Endothelial cell of umbilical vein (primary cell): ENCODE measurements around the gene ENDOG. TPM values are rescaled to one million over a fixed set of nuclear protein-coding genes. Genes with fewer than 3 reads are reported as not detected.

Experiments
- BruUV-seq: library from RNA; stranded (reverse); fragments of 400-500 nt; replicated peaks from 2 replicates; lab custom pipeline; 2021; lab: Mats Ljungman, UMichigan
- CTCF ChIA-PET: fragments of 300-600, 350-600 bp; sonication (Branson Sonifier 250); formaldehyde crosslinking; loops from one replicate; lab custom pipeline; 2021; ENCODE audit warnings: antibody characterized with exemption, inconsistent platforms; lab: Charles Lee
- POLR2A ChIA-PET: fragments of 300-600, 350-600 bp; sonication (Branson Sonifier 250); formaldehyde crosslinking; loops from one replicate; lab custom pipeline; 2021; ENCODE audit warnings: antibody characterized with exemption, inconsistent platforms; lab: Charles Lee
- DNase-seq: peaks from one replicate; pipeline ENCODE4 v3.0.0-alpha.2; 2011; ENCODE audit warnings: low read depth, low spot score
- FAIRE-seq: peaks from 2 replicates; lab custom pipeline; 2011; peaks lifted over from hg19 to GRCh38; lab: Jason Lieb, UNC
- H2AFZ ChIP-seq: 2 replicates; pipeline ENCODE4 v1.6.0; 2012; ENCODE audit warnings: low read depth, low read length, control low read depth, inconsistent platforms
- H3K27ac ChIP-seq: 2 replicates; pipeline ENCODE4 v1.5.1; 2011; ENCODE audit warnings: low read depth, mild to moderate bottlenecking, control low read depth, low read length, moderate library complexity; ENCODE audit not compliant: insufficient read depth
- H3K27me3 ChIP-seq, 2 experiments: 2 replicates each; pipeline versions ENCODE4 v1.6.0 to v1.6.1; 2011; ENCODE audit warnings: low read length in 2 of 2, mixed read lengths in 1 of 2; ENCODE audit not compliant: control insufficient read depth in 2 of 2, insufficient read depth in 2 of 2
- H3K36me3 ChIP-seq, 2 experiments: 2 replicates in 1 of 2; 3 replicates in 1 of 2; pipeline ENCODE4 v1.5.1; 2011; ENCODE audit warnings: low read length in 2 of 2, mild to moderate bottlenecking in 1 of 2, moderate library complexity in 1 of 2; ENCODE audit not compliant: control insufficient read depth in 2 of 2, insufficient read depth in 2 of 2; ENCODE audit errors: extremely low read depth in 1 of 2
- H3K4me1 ChIP-seq: 3 replicates; pipeline ENCODE4 v1.5.1; 2011; ENCODE audit warnings: mild to moderate bottlenecking, low read length; ENCODE audit not compliant: control insufficient read depth, insufficient read depth; ENCODE audit errors: extremely low read depth
- H3K4me2 ChIP-seq: 2 replicates; pipeline ENCODE4 v1.6.1; 2011; ENCODE audit warnings: low read length, control low read depth, mixed read lengths; ENCODE audit not compliant: insufficient read depth
- H3K4me3 ChIP-seq, 3 experiments: fragments of 200-600 bp in 1 of 3; sonication (generic), shearing (Covaris generic) in 1 of 3; replicated peaks in 1 of 3; 2 replicates each; pipeline ENCODE4 v1.5.1; 2011 to 2016; ENCODE audit warnings: control low read depth in 3 of 3, low read length in 3 of 3, mild to moderate bottlenecking in 2 of 3, inconsistent platforms in 1 of 3, low read depth in 1 of 3, moderate library complexity in 1 of 3; ENCODE audit not compliant: insufficient read depth in 1 of 3
- H3K79me2 ChIP-seq: 2 replicates; pipeline ENCODE4 v1.6.0; 2012; ENCODE audit warnings: low read length, inconsistent platforms; ENCODE audit not compliant: control insufficient read depth, insufficient read depth
- H3K9ac ChIP-seq: replicated peaks from 2 replicates; pipeline ENCODE3; 2011; ENCODE audit warnings: low read length, control low read depth; ENCODE audit not compliant: insufficient read depth; ENCODE audit errors: extremely low read depth
- H3K9me1 ChIP-seq: replicated peaks from 3 replicates; pipeline ENCODE4 v1.6.0; 2011; ENCODE audit warnings: mild to moderate bottlenecking, low read length; ENCODE audit not compliant: control insufficient read depth, insufficient read depth; ENCODE audit errors: extremely low read depth
- H3K9me3 ChIP-seq: replicated peaks from 2 replicates; pipeline ENCODE4 v1.5.1; 2012; ENCODE audit warnings: low read length, inconsistent platforms; ENCODE audit not compliant: control insufficient read depth, insufficient read depth
- H4K20me1 ChIP-seq: replicated peaks from 2 replicates; pipeline ENCODE3; 2011; ENCODE audit warnings: mild to moderate bottlenecking, low read length; ENCODE audit not compliant: control insufficient read depth, insufficient read depth; ENCODE audit errors: extremely low read depth
- CTCF ChIP-seq, 2 donors: IDR thresholded peaks; 1 replicate in 1 of 2; 2 replicates in 1 of 2; pipeline ENCODE4 v1.5.1; 2011; ENCODE audit warnings: low read length in 2 of 2, mild to moderate bottlenecking in 2 of 2, moderate library complexity in 2 of 2, control low read depth in 1 of 2, inconsistent platforms in 1 of 2, low read depth in 1 of 2; ENCODE audit not compliant: insufficient read depth in 1 of 2; ENCODE audit errors: extremely low read depth in 1 of 2
- EZH2 ChIP-seq: IDR thresholded peaks from 2 replicates; pipeline ENCODE4 v1.6.1; 2012; ENCODE audit warnings: borderline replicate concordance, low read depth, mild to moderate bottlenecking, moderate library complexity, low read length, inconsistent platforms; ENCODE audit not compliant: severe bottlenecking
- FOS ChIP-seq: IDR thresholded peaks from 2 replicates; pipeline ENCODE4 v1.6.1; 2011; ENCODE audit warnings: mild to moderate bottlenecking, low read length, moderate library complexity, borderline replicate concordance; ENCODE audit not compliant: insufficient read depth
- GATA2 ChIP-seq: IDR thresholded peaks from 2 replicates; pipeline ENCODE4 v1.7.0; 2011; ENCODE audit warnings: low read depth, mild to moderate bottlenecking, moderate library complexity, mixed read lengths, low read length; ENCODE audit not compliant: insufficient read length, insufficient read depth
- JUN ChIP-seq: IDR thresholded peaks from 2 replicates; pipeline ENCODE4 v1.6.1; 2011; ENCODE audit warnings: borderline replicate concordance, low read depth; ENCODE audit not compliant: insufficient read length, insufficient read depth
- MAX ChIP-seq: IDR thresholded peaks from 2 replicates; pipeline ENCODE4 v1.6.1; 2011; ENCODE audit not compliant: insufficient read depth, insufficient read length
- MYC ChIP-seq: IDR thresholded peaks from one replicate; pipeline ENCODE4 v1.6.1; 2011; ENCODE audit warnings: mild to moderate bottlenecking, low read depth, low read length
- POLR2A ChIP-seq: IDR thresholded peaks from 2 replicates; pipeline ENCODE4 v1.6.1; 2012; ENCODE audit warnings: low read depth, mild to moderate bottlenecking, control low read depth, low read length
- POLR2AphosphoS5 ChIP-seq: IDR thresholded peaks from 2 replicates; pipeline ENCODE4 v1.6.1; 2012; ENCODE audit warnings: low read depth, mild to moderate bottlenecking, control low read depth, low read length, moderate library complexity; ENCODE audit not compliant: insufficient read depth
- dilution Hi-C: fragments of 300-500 bp; cut with MboI; formaldehyde crosslinking; loops from one replicate; pipeline ENCODE4 v1.15.0; 2019; ENCODE audit warnings: low sequenced_read_pairs; ENCODE audit not compliant: extremely low pct_ligation_motif_present
- intact Hi-C: fragments of 100-400 bp; cut with micrococcal nuclease; formaldehyde crosslinking; loops from one replicate; pipeline ENCODE4 v1.10.0; 2022
- polyA plus RNA-seq, 4 experiments: library from polyadenylated mRNA; depleted of rRNA in 3 of 4; stranded (reverse) in 3 of 4; unstranded in 1 of 4; fragments of >200 nt; gene quantifications; 2 replicates each; pipeline versions ENCODE4 v1.2.1 to v1.2.3, GENCODE V29; 2011 to 2012; ENCODE audit warnings: missing spikeins in 1 of 4
- total RNA-seq: library from RNA; stranded (reverse); gene quantifications from 2 replicates; pipeline ENCODE4 v1.2.3, GENCODE V29; 2021

The ENDOG gene
- total and polyA plus RNA-seq, 2 donors (not counting 3 experiments of a cell fraction or from before 2014, with no cell fraction given): 18.0 to 21.1 TPM

GRCh38 chr9:128835246-128836210 is 17.2 kb downstream of the ENDOG start:
- no peak overlapping the region for H3K9ac ChIP-seq
- no peak overlapping the region for H3K4me3 ChIP-seq
- intact Hi-C loops (no loop called here), dilution Hi-C loops (no loop called here)
- no peaks in the 10 kb centered on the region for H3K79me2 ChIP-seq
- no peaks in the 10 kb centered on the region for H3K27me3 ChIP-seq
- H3K4me2 ChIP-seq: no peak overlapping the region
- no peaks in the 10 kb centered on the region for H3K9me1 ChIP-seq
- H4K20me1 ChIP-seq: no peaks in the 10 kb centered on the region
- no peaks in the 10 kb centered on the region for H3K9me3 ChIP-seq
- FAIRE-seq: no peak
- H3K4me1 ChIP-seq: no peaks in the 10 kb centered on the region
- DNase-seq: no peak
- no peak overlapping the region for H3K27ac ChIP-seq
- CTCF ChIA-PET: no interaction called here
- H2AFZ ChIP-seq: no peak overlapping the region
- TF ChIP-seq GATA2 (no peak), POLR2AphosphoS5 (no peak), MYC (no peak), CTCF (IDR thresholded peaks at IDR 0.05; ENCODE audit: extremely low read depth in 1 of 2, insufficient read depth in 1 of 2, low read depth in 1 of 2, low read length in 2 of 2) (no peak), EZH2 (no peak), JUN (no peak), MAX (no peak), POLR2A (no peak), FOS (no peak)
- no TSS peak for BruUV-seq
- no peaks in the 10 kb centered on the region for H3K36me3 ChIP-seq
- POLR2A ChIA-PET: no interaction called here
